HG03460 (cell line): ENCODE measurements around the gene KDM3B.
"Not testable (repeated sequence)": the region's sequence is repeated elsewhere in the genome, so short reads cannot be mapped to it uniquely, and the experiment has no call there.

ENCODE experiments used
- ATAC-seq: cut with Tn5 transposase; IDR thresholded peaks from one replicate; pipeline ENCODE4 v1.9.1; 2021; ENCODE audit not compliant: unreplicated experiment

Gene KDM3B

DNA sequence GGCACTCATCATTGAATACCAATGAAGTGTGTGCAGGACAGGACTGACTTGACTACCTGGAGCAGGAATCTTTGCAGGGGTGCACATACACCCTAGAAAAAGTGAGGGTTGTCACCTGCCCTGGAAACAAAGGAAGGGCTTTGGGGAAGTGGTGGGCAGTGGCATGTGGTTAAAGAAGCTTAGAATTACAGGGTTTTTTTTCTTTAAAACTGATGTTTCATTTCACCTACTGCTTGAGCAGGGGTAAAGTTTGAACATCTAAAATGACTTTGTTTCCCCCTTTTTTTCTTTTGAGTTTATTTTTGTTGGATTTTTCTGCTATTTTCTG, 2.0 kb upstream of the KDM3B start:
- ATAC-seq: no peak

- no peak for ATAC-seq
Observed at GRCh38 chr5:138351056-138351455, 1.4 kb upstream of the KDM3B start.

DNA sequence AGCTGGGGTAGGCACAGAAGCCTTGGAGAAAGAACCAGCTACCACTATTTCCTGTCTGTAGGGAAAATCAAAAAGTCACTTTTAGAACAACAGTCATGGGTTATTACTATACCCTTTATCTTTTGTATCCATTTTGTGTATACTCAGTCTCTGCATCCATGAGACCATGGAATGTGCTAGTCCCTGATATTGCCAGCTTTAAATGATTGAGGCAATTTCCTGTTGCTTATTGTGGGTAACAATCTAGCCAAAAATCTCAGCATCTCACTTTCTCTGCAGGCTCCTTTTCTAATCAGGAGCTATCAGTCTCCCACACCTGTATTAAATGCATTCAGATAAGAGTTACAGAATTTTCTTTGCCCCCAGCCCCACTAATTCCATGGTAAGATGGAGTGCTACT, 968 bp upstream of the KDM3B start:
- no peak for ATAC-seq

DNA sequence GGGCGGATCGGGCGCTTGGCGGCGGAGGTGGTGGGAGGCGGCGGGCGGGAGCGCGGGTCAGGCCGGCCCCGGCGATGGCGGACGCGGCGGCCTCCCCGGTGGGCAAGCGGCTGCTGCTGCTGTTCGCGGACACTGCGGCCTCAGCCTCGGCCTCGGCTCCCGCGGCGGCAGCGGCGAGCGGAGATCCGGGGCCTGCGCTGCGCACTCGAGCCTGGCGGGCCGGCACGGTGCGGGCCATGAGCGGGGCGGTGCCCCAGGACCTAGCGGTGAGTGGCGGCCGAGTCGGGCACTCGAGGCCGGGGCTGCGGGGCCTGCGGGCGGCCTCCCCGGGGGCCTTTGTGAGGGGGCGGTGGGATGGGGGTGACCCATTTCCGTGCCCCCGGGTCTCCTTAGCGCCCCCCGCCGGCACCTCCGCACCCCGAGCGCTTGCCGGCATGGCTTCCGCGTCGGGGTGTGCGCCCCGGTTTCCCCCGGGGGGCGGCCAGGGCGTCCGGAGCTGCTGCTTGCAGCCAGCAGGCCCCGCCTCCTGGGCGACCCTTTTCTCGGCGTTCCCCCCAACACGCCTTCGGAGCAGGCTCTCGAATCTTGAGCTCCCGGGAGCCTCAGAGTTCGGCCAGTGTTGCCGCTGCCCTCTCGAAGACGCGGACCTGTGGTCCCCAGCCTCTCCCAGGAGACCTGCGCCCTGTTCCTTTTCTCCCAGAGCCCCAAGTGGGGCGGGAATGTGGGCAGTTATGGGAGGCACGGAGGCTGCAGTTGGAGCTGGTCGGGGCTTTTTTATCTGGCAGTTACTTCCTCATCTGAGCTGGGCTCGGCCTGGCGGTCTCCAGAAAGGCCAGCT, 456 bp downstream of the KDM3B start:
- ATAC-seq: peak; percentile 41

GRCh38 chr5:138353560-138354080, 1.1 kb downstream of the KDM3B start:
- ATAC-seq: no peak

GRCh38 chr5:138354387-138354786, 1.9 kb downstream of the KDM3B start:
- no peak for ATAC-seq

- no peak for ATAC-seq
Observed at GRCh38 chr5:138354926-138355378, 2.5 kb downstream of the KDM3B start.

- no peak for ATAC-seq
Observed at GRCh38 chr5:138359621-138360020, 7.1 kb downstream of the KDM3B start.

GRCh38 chr5:138360941-138361452, 8.5 kb downstream of the KDM3B start:
- ATAC-seq: no peak

- no peak for ATAC-seq
Observed at GRCh38 chr5:138364576-138364975, 12.1 kb downstream of the KDM3B start.

DNA sequence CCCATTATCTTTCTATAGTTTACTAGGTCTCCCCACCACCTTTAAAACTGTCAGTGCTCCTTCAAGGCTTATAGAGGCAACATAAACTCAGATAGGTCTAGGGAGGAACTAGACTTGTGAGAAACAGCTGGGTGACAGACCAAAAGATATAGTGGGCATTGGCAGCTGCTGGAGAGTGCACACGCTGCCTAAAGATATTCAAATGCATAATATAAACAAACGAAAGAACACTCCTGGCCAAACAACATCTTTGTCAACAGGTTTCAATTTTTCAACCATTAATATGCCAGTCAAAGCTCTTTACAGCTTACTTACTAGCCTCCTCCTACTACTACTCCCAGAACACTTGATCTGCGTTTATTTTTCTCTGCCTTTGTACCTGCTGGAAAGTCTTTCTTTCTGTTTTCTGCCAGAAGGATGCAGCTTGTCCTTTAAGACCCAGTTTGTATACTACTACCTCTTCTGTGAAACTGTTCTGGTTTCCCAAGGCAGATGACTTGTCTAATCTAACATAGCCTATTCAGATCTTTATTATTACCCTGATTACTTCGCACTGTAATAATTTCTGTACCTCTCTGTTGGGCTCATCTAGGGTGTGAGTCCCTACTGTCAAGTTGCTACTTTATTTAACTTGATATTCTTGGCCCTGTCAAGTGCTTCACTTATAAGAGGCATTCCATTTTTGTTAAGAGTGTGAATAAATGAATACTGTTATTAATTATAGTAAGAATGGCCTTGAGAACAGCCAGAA, 14.3 kb downstream of the KDM3B start:
- no peak for ATAC-seq

DNA sequence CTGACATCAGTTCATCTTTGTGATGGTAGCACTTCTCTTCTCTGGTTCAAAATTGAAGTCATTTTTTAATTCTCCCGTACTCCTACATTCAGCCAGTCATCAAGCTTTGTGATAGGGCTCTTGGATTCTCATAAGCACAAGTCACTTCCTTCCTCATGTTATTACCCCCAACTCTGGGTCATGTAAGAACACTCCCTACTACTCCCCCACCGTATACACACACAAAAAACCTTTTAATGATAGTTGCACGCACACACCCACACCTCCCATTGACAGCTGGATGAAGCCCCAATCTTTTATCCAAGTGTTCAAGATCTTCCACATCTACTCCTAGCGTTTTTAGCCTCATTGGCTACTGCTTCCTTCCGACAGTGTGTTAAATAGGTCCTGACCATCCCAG, 16.8 kb downstream of the KDM3B start:
- no peak for ATAC-seq

DNA sequence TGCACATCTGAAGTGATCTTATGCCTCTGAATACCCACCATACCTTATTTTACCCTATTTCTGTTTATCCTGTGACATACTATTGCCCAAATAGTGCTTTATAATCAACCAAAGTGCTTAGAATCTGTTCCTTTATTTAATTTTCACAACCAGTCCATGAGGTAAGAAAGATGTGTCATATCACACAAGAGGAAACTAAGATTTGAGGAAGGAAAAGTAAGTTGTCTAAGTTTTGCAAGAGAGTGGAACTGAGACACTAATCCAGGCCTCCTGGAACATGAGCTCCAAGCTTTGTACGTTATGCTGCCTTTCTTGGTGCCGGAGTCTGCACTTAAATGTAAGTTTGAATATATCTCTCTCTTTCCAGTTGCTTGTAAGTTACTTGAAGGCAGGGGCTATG, 17.2 kb downstream of the KDM3B start:
- ATAC-seq: no peak

- no peak for ATAC-seq
Observed at GRCh38 chr5:138370537-138370936, 18.1 kb downstream of the KDM3B start.

DNA sequence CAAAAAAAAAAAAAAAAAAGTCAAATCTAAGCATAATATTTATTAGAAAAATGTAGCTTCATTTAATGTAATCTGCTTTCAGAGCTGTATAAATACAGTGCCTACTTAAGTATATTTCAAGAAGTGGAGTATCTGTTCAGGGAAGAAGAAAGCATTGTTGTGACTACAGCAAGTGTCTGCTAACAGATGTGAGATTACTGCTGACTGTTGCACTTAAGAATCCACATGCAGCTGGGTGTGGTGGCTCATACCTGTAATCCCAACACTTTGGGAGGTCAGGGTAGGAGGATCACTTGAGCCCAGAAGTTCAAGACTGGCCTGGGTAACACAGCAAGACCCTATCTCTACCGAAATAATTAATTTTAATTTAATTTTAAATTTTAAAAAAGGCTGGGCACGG, 19.0 kb downstream of the KDM3B start:
- no peak for ATAC-seq

GRCh38 chr5:138372225-138372624, 19.7 kb downstream of the KDM3B start:
- ATAC-seq: peak; percentile 58

DNA sequence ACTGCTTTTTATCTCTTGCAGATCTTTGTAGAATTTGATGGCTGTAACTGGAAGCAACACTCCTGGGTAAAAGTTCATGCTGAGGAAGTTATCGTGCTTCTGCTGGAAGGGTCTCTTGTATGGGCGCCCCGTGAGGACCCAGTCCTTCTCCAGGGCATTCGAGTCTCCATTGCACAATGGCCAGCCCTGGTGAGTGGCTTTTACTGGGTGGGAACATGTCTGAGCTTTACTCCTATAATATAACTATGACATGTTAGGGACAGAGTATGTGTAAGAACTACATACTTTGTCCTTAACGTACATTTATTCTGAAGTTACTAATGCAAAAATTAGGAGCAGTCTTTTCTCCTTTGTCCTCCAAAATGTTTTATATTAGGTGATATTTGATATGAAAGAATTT, 20.2 kb downstream of the KDM3B start:
- no peak for ATAC-seq

- ATAC-seq: no peak
Observed at GRCh38 chr5:138382347-138382746, 29.9 kb downstream of the KDM3B start.

DNA sequence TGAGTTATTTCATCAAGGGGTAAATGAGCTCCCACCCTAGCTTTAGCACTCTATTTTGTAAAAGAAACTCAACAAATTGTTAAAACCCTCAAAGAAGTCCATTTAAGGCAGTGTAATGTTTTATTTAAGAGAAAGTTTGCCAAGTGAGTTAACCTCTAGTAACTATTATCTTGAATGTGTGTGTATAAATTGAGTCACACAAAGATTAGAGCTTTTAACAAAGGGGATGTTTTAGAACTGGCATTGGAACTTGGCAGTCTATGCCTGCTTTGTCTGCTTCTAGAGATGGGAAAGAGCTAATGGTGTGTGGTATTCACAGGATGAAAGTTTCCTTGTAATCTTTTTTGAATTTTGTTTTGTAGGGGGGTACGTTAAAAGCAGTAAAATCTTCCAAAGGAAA, 33.2 kb downstream of the KDM3B start:
- no peak for ATAC-seq

DNA sequence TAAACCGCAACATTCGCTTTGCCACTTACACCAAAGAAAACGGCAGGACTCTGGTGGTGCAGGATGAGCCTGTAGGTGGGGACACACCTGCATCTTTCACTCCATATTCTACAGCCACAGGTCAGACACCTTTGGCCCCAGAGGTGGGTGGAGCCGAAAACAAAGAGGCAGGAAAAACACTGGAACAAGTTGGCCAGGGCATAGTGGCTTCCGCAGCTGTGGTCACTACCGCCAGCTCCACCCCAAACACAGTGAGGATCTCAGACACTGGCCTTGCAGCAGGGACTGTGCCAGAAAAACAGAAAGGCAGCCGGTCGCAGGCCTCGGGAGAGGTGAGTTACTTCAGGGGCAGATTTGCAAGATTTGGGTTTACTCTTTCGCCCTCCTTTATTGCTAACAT, 33.8 kb downstream of the KDM3B start:
- no peak for ATAC-seq

- no peak for ATAC-seq
Observed at GRCh38 chr5:138389332-138389731, 36.8 kb downstream of the KDM3B start.

GRCh38 chr5:138389911-138390310, 37.4 kb downstream of the KDM3B start:
- not testable (repeated sequence) for ATAC-seq
